GM12878 (cell line): Measurements from ENCODE around the gene PC. TPM values are rescaled to one million over a fixed set of nuclear protein-coding genes. Genes with fewer than 3 reads are reported as not detected.

ENCODE experiments used
- ATAC-seq: fragments of 200-7000 bp; cut with Tn5 transposase; 3 replicates; pipeline ENCODE4 v1.9.1; 2020; ENCODE audit warnings: mild to moderate bottlenecking, moderate library complexity
- BruUV-seq: library from RNA; stranded (reverse); fragments of 400-500 nt; replicated peaks from 2 replicates; lab custom pipeline; 2021; lab: Mats Ljungman, UMichigan
- CTCF ChIA-PET: fragments of 300-600 bp; sonication (Branson Sonifier 250); formaldehyde crosslinking; extraction: SDS; loops from one replicate; lab custom pipeline; 2021; ENCODE audit warnings: inconsistent platforms; lab: Yijun Ruan, JAX
- POLR2A ChIA-PET: fragments of 350-600 bp; formaldehyde crosslinking; extraction: SDS; loops from one replicate; lab custom pipeline; 2021; ENCODE audit warnings: inconsistent platforms; lab: Charles Lee
- RAD21 ChIA-PET: fragments of 300-600 bp; sonication (Branson Sonifier 250); formaldehyde crosslinking; loops from one replicate; lab custom pipeline; 2023; ENCODE audit warnings: antibody characterized with exemption; ENCODE audit not compliant: unreplicated experiment; lab: Charles Lee
- SMC1A ChIA-PET: fragments of 300-600 bp; sonication (Branson Sonifier 250); formaldehyde crosslinking; loops from one replicate; lab custom pipeline; 2023; ENCODE audit not compliant: unreplicated experiment, uncharacterized antibody; lab: Charles Lee
- DNase-seq: peaks from one replicate; pipeline ENCODE4 v3.0.0-alpha.2; 2011; ENCODE audit warnings: low read depth, low spot score
- FAIRE-seq: peaks from 3 replicates; lab custom pipeline; 2011; peaks lifted over from hg19 to GRCh38; lab: Jason Lieb, UNC
- H2AFZ ChIP-seq: 2 replicates; pipeline ENCODE4 v1.6.0; 2011; ENCODE audit warnings: low read depth, low read length, control low read depth; ENCODE audit not compliant: control insufficient read depth
- H3K27ac ChIP-seq: 2 replicates; pipeline ENCODE4 v1.5.1; 2011; ENCODE audit warnings: control low read depth; ENCODE audit not compliant: control insufficient read depth, insufficient read depth
- H3K27me3 ChIP-seq, 2 experiments: replicated peaks in 1 of 2; 2 replicates each; pipeline versions ENCODE4 v1.6.0 to v1.6.1; 2011; ENCODE audit warnings: low read length in 1 of 2; ENCODE audit not compliant: control insufficient read depth in 2 of 2, insufficient read depth in 2 of 2
- H3K36me3 ChIP-seq, 2 experiments: 2 replicates each; pipeline ENCODE4 v1.5.1; 2011; ENCODE audit warnings: low read length in 1 of 2; ENCODE audit not compliant: control insufficient read depth in 2 of 2, insufficient read depth in 2 of 2
- H3K4me1 ChIP-seq: 2 replicates; pipeline ENCODE4 v1.6.1; 2011; ENCODE audit warnings: mild to moderate bottlenecking, low read length, moderate library complexity, mixed read lengths; ENCODE audit not compliant: control insufficient read depth, insufficient read depth
- H3K4me2 ChIP-seq: 2 replicates; pipeline ENCODE4 v1.6.0; 2011; ENCODE audit warnings: control low read depth; ENCODE audit not compliant: control insufficient read depth, insufficient read depth
- H3K4me3 ChIP-seq: fragments of 200-600 bp; sonication (generic); 2 replicates; pipeline ENCODE4 v1.5.1; 2016
- H3K79me2 ChIP-seq: 2 replicates; pipeline ENCODE4 v1.6.0; 2011; ENCODE audit warnings: low read length; ENCODE audit not compliant: control insufficient read depth, insufficient read depth
- H3K9ac ChIP-seq: 2 replicates; pipeline ENCODE4 v1.8.0; 2011; ENCODE audit warnings: low read length, control low read depth, mixed read lengths; ENCODE audit not compliant: control insufficient read depth, insufficient read depth
- H3K9me3 ChIP-seq: replicated peaks from 3 replicates; pipeline ENCODE4 v1.5.1; 2011; ENCODE audit warnings: mild to moderate bottlenecking, low read length; ENCODE audit not compliant: control insufficient read depth, insufficient read depth
- H4K20me1 ChIP-seq: 2 replicates; pipeline ENCODE4 v1.6.0; 2011; ENCODE audit not compliant: control insufficient read depth, insufficient read depth
- BACH1 ChIP-seq: fragments of 450-650 bp; IDR thresholded peaks from 2 replicates; pipeline ENCODE4 v1.6.1; 2017; ENCODE audit warnings: mild to moderate bottlenecking, borderline replicate concordance
- CHD2 ChIP-seq: IDR thresholded peaks from 2 replicates; pipeline ENCODE4 v1.6.1; 2011; ENCODE audit warnings: low read depth, low read length, improper control_type of control experiment, borderline replicate concordance
- E2F4 ChIP-seq: IDR thresholded peaks from 2 replicates; pipeline ENCODE4 v1.6.1; 2012; ENCODE audit warnings: low read depth, low read length, improper control_type of control experiment
- HDGF ChIP-seq: fragments of 450-650 bp; IDR thresholded peaks from 2 replicates; pipeline ENCODE4 v1.6.1; 2016; ENCODE audit warnings: antibody characterized with exemption
- MXI1 ChIP-seq: fragments of 150-350 bp; IDR thresholded peaks from 2 replicates; pipeline ENCODE4 v1.6.1; 2011; ENCODE audit warnings: low read depth, mild to moderate bottlenecking, inconsistent platforms, low read length, improper control_type of control experiment
- POLR2AphosphoS2 ChIP-seq: IDR thresholded peaks from 2 replicates; pipeline ENCODE4 v1.6.1; 2011; ENCODE audit warnings: low read depth, mild to moderate bottlenecking, low read length, improper control_type of control experiment, moderate library complexity
- SREBF2 ChIP-seq: IDR thresholded peaks from 2 replicates; pipeline ENCODE4 v1.6.1; 2012; ENCODE audit warnings: mild to moderate bottlenecking, low read length
- SUZ12 ChIP-seq: fragments of 200-600 bp; sonication (generic); IDR thresholded peaks from one replicate; pipeline ENCODE4 v1.6.1; 2018; ENCODE audit warnings: antibody characterized with exemption, mild to moderate bottlenecking; ENCODE audit not compliant: unreplicated experiment
- ZBTB33 ChIP-seq: fragments of 450-650 bp; IDR thresholded peaks from 2 replicates; pipeline ENCODE4 v1.6.1; 2017; ENCODE audit warnings: mild to moderate bottlenecking
- ZNF274 ChIP-seq: IDR thresholded peaks from one replicate; pipeline ENCODE4 v1.8.0; 2011; ENCODE audit not compliant: insufficient read length, insufficient read depth
- WGBS: methylation state at CpG from one replicate; pipeline ENCODE4 v1.1.6; 2016; ENCODE audit warnings: low lambda C conversion rate; ENCODE audit not compliant: insufficient replicate concordance, insufficient coverage; ENCODE audit errors: missing lambda C conversion rate; 5-methylcytosine and 5-hydroxymethylcytosine counted together
- in situ Hi-C: fragments of 300-500 bp; cut with MboI; formaldehyde crosslinking; loops from 9 replicates; pipeline ENCODE4 v1.14.3; 2018; ENCODE audit warnings: mixed read lengths
- intact Hi-C: fragments of 100-400 bp; cut with micrococcal nuclease; formaldehyde crosslinking; loops from one replicate; pipeline ENCODE4 v1.14.2; 2022; ENCODE audit not compliant: unreplicated experiment
- polyA plus RNA-seq, 11 experiments: library from polyadenylated mRNA; depleted of rRNA in 4 of 11; unstranded in 6 of 11; stranded (reverse) in 5 of 11; fragments of >200 nt; fragmentation: Nextera tagmentation in 4 of 11; fragmentation: Illumina TruSeq in 1 of 11; extraction: Ambion mirVana in 4 of 11; extraction: Trizol in 1 of 11; gene quantifications; 1 replicate in 1 of 11; 2 replicates in 10 of 11; pipeline versions ENCODE4 v1.2.1 to v1.2.3, GENCODE V29; 2011 to 2016; ENCODE audit warnings: inconsistent platforms in 2 of 11, missing spikeins in 2 of 11, low read depth in 1 of 11
- total RNA-seq, 4 experiments: library from RNA; depleted of rRNA in 3 of 4; stranded (reverse); fragments of >200 nt in 3 of 4; fragmentation: Illumina TruSeq in 1 of 4; extraction: Trizol in 1 of 4; gene quantifications; 2 replicates each; pipeline versions ENCODE4 v1.2.1 to v1.2.3, GENCODE V29; 2013 to 2021
- TF ChIP-seq, protein P1 (sequence below): fragments of 450-650 bp; IDR thresholded peaks from 2 replicates; pipeline ENCODE4 v1.6.1; 2016; ENCODE audit warnings: mild to moderate bottlenecking
- TF ChIP-seq, protein P2 (sequence below): fragments of 150-350 bp; IDR thresholded peaks from 2 replicates; pipeline ENCODE4 v1.6.1; 2016; ENCODE audit warnings: low read depth, low read length
- TF ChIP-seq, protein P3 (sequence below): fragments of 450-650 bp; formaldehyde crosslinking; IDR thresholded peaks from 2 replicates; pipeline ENCODE4 v1.5.0; 2022; ENCODE audit warnings: mild to moderate bottlenecking, missing genetic modification characterization

The PC gene
- total and polyA plus RNA-seq, 10 of the 15 experiments (the other 5 are each of a cell fraction or from before 2014, with no cell fraction given): 0.22 to 10.3 (median 4.5) TPM

DNA sequence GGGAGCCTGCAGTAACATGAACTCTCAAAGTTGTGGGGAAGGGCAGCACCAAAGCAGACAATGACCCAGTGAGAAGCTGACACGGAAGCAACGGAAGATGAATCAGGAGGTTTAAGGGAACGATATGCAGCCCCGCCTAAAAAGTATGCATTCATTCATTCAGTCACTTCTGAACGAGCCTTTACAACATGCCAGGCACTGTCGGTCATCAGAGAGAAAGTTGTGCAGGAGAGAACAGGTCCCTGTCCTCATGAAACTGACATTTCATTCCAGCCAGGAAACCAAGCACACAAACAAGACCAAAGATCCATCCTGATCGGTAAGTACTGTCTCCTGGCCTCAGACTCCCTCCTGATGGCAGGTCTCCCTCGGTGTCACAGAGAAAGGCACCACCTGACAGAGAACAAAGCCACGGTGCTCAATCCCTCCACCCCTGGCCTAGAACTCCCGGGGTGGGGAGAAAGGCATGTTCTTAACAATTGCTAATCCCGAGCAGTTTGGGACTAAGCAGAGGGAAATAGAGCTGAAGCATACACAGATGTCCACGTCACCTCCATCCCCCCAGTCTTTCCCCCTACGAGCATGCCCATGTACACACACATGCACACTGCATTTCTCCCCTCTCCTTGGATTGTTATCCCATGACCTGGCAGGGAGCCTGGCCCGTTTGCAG lies 52.0 kb downstream of the PC start:
- ChIA-PET RAD21 (no interaction called here), POLR2A (no interaction called here), SMC1A (no interaction called here), CTCF (no interaction called here)
- ATAC-seq (no peak), DNase-seq (no peak), FAIRE-seq (no peak)
- BruUV-seq: no TSS peak
- H3K27me3 ChIP-seq: peaks cover 0 to 1% of the 10 kb centered on the region in 2 experiments; a peak in 1 of 4 replicates
- no peak overlapping the region for H3K9ac ChIP-seq
- no peak overlapping the region for H3K4me3 ChIP-seq
- H3K4me2 ChIP-seq: no peak overlapping the region
- 30% methylated on average over 14 of the region's 14 CpGs for WGBS
- intact Hi-C loops: no loop called here
- H3K79me2 ChIP-seq: no peaks in the 10 kb centered on the region
- H4K20me1 ChIP-seq: no peaks in the 10 kb centered on the region
- no peaks in the 10 kb centered on the region for H3K36me3 ChIP-seq
- no peaks in the 10 kb centered on the region for H3K9me3 ChIP-seq
- TF ChIP-seq CHD2 (no peak), BACH1 (no peak), E2F4 (no peak), MXI1 (no peak), SUZ12 (no peak), HDGF (no peak), SREBF2 (no peak), ZNF274 (no peak), ZBTB33 (no peak), POLR2AphosphoS2 (no peak)
- TF ChIP-seq, protein P1, sequence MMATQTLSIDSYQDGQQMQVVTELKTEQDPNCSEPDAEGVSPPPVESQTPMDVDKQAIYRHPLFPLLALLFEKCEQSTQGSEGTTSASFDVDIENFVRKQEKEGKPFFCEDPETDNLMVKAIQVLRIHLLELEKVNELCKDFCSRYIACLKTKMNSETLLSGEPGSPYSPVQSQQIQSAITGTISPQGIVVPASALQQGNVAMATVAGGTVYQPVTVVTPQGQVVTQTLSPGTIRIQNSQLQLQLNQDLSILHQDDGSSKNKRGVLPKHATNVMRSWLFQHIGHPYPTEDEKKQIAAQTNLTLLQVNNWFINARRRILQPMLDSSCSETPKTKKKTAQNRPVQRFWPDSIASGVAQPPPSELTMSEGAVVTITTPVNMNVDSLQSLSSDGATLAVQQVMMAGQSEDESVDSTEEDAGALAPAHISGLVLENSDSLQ: no peak
- TF ChIP-seq, protein P2, sequence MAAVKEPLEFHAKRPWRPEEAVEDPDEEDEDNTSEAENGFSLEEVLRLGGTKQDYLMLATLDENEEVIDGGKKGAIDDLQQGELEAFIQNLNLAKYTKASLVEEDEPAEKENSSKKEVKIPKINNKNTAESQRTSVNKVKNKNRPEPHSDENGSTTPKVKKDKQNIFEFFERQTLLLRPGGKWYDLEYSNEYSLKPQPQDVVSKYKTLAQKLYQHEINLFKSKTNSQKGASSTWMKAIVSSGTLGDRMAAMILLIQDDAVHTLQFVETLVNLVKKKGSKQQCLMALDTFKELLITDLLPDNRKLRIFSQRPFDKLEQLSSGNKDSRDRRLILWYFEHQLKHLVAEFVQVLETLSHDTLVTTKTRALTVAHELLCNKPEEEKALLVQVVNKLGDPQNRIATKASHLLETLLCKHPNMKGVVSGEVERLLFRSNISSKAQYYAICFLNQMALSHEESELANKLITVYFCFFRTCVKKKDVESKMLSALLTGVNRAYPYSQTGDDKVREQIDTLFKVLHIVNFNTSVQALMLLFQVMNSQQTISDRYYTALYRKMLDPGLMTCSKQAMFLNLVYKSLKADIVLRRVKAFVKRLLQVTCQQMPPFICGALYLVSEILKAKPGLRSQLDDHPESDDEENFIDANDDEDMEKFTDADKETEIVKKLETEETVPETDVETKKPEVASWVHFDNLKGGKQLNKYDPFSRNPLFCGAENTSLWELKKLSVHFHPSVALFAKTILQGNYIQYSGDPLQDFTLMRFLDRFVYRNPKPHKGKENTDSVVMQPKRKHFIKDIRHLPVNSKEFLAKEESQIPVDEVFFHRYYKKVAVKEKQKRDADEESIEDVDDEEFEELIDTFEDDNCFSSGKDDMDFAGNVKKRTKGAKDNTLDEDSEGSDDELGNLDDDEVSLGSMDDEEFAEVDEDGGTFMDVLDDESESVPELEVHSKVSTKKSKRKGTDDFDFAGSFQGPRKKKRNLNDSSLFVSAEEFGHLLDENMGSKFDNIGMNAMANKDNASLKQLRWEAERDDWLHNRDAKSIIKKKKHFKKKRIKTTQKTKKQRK: no peak
- TF ChIP-seq, protein P3, sequence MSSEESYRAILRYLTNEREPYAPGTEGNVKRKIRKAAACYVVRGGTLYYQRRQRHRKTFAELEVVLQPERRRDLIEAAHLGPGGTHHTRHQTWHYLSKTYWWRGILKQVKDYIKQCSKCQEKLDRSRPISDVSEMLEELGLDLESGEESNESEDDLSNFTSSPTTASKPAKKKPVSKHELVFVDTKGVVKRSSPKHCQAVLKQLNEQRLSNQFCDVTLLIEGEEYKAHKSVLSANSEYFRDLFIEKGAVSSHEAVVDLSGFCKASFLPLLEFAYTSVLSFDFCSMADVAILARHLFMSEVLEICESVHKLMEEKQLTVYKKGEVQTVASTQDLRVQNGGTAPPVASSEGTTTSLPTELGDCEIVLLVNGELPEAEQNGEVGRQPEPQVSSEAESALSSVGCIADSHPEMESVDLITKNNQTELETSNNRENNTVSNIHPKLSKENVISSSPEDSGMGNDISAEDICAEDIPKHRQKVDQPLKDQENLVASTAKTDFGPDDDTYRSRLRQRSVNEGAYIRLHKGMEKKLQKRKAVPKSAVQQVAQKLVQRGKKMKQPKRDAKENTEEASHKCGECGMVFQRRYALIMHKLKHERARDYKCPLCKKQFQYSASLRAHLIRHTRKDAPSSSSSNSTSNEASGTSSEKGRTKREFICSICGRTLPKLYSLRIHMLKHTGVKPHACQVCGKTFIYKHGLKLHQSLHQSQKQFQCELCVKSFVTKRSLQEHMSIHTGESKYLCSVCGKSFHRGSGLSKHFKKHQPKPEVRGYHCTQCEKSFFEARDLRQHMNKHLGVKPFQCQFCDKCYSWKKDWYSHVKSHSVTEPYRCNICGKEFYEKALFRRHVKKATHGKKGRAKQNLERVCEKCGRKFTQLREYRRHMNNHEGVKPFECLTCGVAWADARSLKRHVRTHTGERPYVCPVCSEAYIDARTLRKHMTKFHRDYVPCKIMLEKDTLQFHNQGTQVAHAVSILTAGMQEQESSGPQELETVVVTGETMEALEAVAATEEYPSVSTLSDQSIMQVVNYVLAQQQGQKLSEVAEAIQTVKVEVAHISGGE (CRISPR knock-in tag): no peak
- H2AFZ ChIP-seq: no peak overlapping the region
- H3K27ac ChIP-seq: no peak overlapping the region
- no peaks in the 10 kb centered on the region for H3K4me1 ChIP-seq
- in situ Hi-C loops: no loop called here
